NCI-H2196 (cell line): ENCODE results near the gene FAM200A.
"Not testable (repeated sequence)": the region's sequence is repeated elsewhere in the genome, so short reads cannot be mapped to it uniquely, and the experiment has no call there.

ENCODE experiments used
- DNase-seq: peaks from one replicate; lab custom pipeline; 2025; ENCODE audit not compliant: unreplicated experiment; lab: John Stamatoyannopoulos, UW

FAM200A gene

DNA sequence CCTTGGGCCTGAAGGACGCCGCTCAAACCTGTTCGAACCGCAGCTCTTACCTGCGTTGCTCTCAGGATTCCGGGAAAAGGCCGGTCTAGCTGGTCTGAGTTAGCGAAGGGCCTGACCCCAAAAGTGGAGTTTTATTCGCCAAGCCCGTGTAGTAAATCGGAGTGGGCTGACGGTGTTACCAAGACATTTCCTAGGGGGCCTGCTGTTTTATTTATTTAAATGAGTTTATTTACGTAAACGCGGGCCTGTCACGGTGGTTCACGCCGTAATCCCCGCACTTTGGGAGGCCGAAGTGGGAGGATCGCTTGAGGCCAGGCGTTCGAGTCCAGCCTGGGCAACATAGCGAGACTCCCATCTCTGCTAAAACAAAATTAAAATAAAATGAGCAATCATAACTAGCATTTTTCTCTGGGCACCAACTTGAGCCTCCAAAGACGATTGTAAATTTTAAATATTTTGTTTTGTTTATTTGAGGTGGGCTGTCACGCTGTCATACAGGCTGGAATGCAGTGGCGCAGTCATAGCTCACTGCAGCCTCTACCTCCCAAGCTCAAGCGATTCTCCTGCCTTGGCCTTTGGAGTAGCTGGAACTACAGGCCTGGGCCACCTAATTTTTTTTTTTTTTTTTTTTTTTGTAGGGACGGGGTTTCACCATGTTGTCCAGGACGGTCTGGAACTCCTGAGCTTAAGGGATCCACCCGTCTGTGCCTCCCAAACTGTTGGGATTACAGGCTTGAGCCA lies 7.4 kb upstream of the FAM200A start:
- peak; percentile 38 for DNase-seq

DNA sequence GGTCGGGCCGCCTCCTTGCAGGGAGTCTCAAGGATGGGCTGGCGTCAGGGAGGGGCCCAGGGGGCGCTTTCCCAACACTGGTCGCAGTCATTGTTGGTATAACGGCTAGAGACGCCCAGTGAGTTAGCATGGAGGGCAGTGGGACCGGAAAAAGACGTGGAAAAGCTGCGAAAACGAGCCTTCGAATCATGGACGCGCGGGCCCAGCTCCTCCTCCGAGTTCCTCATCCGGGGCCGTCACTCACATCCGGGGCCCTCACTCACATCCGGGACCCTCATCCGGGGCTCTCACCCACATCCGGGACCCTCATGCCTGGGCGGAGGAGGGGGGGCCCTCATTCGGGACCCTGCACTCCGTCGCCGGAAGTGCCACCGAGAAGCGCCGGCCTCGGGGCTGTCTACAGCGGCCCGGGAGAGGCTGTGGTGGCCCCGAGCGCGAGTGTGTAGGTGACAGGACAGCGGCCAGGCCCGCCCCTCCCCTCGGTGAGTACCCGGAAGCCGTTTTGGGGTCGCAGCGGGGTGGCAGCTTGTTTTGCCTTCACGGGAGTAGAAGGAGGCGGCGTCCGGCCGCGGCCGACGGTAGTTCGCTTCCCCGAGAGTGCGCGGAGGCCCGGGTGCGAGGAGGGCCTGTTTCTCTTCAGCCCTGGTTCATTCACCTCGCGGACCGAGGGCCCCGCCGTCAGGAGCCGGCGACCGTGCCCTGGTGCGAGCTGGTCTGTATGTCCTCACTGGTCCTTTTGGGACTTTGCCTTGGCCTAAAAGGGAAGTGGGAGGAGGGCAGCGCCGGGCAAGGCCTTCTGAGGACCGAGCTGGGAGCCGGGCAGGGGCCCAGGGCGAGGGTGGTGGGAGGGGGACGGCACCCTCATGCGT lies 6.6 kb upstream of the FAM200A start, which contains the start of gene ZNF655:
TSS of gene ZNF655 (plus strand) at position 337 of the 869 bp plus-strand sequence. CDS start 1,918 bp downstream, outside the sequence.
- DNase-seq: peak; percentile 93

DNA sequence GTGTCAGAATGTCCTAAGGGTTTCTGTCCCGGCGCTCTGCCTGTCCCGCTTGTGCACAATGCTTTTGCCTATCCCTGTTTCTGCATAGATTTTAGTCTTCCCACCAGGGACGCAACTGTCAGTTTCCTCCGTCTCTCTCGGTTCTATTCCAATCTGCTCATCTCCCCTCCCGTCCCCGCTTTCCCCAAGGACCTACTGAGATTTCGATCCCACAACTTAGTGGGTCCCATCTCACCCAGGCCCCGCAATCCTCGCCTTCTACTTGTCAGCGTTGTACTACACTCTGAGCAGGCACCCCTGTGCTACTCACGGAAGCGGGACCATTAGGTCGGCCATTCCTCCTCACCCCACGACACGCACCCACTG lies 6.0 kb upstream of the FAM200A start:
- DNase-seq: no peak

DNA sequence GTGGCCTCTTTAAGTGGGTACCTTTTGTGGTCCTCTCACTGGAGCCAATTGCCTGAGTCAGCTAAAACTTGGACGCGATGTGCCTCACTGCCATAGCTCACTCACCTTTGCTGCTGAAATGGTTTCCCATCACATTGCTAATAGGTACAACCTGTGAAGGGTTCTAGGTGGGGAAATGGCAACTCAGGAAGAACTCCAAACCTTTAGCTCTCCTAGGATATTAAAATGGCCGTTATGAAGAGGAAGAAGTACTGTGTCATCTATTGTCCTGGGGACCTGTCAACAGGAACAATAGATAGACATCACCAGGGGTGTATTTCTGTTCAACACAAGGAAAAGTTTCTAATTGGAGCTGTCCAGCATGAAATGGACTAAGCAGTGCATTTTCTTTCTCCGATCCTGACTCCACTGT lies 5.3 kb upstream of the FAM200A start:
- DNase-seq: no peak

DNA sequence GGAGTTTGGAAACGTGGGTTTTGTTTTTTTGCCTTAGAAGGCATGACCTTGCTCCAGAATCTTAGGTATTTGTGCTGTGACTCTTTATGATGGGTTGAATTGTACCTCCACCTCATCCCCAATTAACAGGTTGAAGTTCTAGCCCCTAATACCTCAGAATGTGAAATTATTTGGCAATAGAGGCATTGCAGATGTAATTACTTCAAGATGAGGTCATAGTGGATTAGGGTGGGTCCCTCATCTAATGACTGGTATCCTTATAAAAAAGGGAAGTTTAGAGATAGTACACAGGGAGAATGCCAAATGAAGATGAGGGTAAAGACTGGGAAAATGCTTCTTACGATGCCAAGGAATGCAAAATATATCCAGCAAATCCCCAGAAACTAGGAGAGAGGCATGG lies 3.0 kb upstream of the FAM200A start:
- no peak for DNase-seq

DNA sequence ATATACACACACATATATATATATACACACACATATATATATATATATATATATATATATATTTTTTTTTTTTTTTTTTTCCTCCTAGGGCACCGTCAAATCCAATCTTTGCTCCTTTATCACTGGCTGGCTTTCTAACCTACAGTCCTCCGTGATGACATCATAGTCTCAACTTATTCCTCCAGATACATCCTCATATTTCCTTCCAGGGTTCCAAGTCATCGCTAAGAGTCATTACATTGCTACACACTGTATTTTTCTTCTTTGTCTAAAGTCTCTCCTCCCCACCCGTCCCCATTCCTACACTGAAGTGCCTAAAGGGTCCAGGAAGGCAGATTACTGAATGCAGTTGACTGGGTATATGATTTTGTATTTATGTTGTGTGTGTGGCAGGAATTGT lies 1.1 kb upstream of the FAM200A start:
- DNase-seq: no peak

DNA sequence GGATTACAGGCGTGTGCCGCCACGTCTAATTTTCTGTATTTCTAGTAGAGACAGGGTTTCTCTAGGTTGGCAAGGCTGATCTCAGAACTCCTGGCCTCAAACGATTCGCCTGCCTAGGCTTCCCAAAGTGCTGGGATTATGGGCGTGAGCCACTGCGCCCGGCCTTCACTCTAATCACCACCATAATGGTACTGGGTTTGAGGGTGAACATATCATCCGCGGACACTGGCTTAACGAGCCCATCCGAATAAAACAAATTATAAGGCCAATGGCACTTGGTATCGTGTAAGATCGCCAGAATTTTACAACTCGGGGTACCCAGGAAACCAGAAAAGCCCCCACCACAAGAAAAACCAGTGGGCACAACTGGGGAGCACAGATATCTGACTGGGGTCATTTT lies 580 bp downstream of the FAM200A start:
- DNase-seq: no peak

DNA sequence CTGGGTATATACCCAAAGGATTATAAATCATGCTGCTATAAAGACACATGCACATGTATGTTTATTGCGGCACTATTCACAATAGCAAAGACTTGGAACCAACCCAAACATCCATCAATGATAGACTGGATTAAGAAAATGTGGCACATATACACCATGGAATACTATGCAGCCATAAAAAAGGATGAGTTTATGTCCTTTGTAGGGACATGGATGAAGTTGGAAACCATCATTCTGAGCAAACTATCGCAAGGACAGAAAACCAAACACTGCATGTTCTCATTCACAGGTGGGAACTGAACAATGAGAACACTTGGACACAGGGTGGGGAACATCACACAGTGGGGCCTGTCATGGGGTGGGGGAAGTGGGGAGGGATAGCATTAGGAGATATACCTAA lies 2.4 kb downstream of the FAM200A start:
- not testable (repeated sequence) for DNase-seq

DNA sequence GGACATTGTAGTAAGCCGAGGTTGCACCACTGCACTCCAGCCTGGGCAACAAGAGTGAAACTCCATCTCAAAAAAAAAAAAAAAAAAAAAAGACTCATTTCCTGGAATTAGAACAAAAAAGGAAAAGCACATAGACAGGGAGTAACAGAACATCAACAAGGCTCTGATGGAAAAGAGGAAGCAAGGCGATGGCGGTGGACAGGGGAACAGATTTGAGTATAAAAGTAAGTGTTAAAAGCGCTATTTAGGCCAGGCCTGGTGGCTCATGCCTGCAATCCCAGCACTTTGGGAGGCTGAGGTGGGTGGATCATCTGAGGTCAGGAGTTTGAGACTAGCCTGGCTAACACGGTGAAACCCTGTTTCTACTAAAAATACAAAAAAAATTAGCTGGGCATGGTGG lies 6.6 kb downstream of the FAM200A start:
- DNase-seq: not testable (repeated sequence)

DNA sequence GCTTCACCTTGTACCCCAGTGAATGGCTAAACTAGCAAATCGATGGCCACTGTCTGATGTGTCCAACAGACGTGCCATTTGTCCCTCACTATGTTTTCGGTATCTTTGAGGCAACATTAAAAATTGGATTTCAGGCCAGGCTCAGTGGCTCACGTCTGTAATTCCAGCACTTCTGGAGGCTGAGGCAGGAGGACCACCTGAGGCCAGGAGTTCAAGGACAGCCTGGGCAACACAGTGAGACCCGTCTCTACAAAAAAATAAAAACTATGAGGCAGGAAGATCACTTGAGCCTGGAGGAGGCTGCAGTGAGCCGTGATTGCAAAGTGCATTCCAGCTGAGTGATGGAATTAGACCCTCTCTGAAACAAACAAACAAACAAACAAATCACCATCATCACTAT lies 8.0 kb downstream of the FAM200A start:
- no peak for DNase-seq

DNA sequence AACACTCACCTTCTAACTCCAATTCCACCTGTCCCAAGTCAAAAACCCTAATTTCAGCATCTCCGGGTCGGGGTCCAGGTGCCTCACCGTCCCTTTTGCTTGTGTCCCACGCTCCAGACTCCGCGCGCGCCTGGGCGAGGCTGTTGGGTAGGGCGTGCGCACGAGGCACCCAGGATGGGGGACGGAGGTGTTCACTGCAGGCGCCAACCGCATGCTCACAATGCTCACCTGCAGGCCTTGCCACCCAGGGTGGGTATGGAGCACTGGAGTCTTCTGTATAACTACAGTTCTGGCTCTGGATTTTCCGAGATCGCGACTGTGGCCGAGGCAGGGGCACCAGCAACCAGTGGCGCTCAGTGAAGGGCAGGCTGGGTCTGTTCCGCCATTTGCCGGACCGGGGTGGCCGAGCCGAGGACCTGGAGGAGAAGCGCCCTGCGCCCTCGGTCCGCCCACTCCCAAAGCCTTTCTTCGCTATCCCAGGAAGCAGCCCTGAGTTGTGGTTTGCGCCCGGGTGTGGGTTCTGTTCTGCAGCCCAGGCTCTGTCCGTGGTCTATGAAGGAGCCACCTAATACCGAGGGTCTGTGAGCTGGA lies 8.7 kb downstream of the FAM200A start:
- DNase-seq: no peak

DNA sequence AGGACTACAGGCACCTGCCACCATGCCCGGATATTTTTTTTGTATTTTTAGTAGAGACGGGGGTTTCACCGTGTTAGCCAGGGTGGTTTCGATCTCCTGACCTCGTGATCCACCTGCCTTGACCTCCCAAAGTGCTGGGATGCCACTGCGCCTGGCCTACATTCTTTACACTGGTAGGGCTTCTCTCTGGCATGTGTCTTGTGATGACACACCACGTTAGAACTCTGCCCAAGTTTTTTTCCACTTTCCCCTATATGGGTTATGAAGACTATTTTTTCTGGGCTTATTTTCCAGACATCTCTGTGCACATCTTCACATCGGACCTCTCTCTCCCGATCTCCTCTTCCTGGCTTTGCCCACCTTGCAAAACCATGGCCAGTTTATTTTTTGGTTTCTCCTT lies 10.7 kb downstream of the FAM200A start:
- no peak for DNase-seq

DNA sequence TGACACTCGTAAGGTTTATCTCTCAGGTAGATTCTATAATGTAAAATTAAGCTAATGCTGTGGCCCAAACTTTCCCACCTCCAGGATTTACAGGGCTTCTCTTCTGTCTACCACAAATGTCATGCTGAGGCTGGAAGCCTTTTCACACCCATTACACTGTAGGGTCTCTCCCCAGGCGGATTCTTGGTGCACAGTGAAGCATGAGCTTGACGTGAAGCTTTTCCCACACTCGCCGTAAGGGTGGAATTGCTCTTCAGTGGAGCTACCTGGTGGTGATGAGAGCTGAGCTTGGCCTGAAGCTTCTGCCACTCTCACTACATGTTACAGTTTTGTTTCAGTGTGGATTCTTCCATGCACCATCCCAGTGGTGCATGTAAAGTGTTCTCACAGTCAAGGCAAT lies 11.4 kb downstream of the FAM200A start:
- no peak for DNase-seq

DNA sequence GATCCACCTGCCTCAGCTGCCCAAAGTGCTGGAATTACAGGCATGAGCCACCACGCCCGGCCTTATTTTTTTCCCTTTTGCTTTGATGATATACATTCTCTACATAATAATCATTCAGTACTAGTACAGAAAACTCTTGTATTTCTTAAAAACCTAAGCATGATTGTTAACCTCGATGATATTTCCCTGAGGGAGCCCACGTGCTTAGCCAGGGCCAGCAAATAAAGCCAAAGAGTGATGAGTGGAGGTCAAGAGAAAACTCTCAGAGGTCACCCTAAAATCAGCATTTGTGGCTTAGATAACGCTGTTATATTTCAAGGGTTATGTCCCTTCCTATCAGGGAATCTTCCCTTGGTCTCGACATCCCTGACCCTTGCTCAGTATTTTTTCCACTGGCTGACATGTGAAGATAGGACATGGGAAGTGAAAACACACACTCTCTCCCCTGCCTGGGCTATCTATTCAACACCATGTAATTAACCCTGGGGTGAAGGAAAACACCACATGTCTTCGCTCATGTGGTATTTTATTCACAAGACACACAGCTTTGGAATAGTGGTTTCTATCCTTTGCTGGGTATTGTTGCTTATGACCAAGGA lies 12.6 kb downstream of the FAM200A start:
- no peak for DNase-seq

DNA sequence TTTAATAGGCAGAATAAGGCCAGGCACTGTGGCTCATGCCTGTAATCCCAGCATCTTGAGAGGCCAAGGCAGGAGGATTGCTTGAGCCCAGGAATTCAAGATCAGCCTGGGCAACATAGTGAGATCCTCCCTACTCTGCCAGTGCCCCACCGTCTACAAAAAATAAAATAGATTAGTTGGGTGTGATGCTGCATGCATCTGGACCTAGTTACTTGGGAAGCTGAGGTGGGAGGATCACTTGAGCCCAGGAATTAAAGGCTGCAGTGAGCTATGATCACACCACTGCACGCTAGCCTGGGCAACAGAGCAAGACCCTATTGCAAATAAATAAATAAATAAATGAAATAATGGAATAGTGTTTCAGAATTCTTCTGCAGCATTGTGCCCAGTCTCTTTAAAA lies 16.2 kb downstream of the FAM200A start:
- no peak for DNase-seq

DNA sequence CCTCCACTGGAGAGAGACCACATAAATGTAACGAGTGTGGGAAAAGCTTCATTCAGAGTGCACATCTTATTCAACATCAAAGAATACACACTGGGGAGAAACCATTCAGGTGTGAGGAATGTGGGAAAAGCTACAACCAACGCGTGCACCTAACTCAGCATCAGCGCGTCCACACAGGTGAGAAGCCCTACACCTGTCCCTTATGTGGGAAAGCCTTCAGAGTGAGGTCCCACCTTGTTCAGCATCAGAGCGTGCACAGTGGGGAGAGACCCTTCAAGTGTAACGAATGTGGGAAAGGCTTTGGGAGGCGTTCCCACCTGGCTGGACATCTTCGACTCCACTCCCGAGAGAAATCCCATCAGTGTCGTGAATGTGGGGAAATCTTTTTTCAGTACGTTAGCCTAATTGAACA lies 20.6 kb downstream of the FAM200A start:
- no peak for DNase-seq

DNA sequence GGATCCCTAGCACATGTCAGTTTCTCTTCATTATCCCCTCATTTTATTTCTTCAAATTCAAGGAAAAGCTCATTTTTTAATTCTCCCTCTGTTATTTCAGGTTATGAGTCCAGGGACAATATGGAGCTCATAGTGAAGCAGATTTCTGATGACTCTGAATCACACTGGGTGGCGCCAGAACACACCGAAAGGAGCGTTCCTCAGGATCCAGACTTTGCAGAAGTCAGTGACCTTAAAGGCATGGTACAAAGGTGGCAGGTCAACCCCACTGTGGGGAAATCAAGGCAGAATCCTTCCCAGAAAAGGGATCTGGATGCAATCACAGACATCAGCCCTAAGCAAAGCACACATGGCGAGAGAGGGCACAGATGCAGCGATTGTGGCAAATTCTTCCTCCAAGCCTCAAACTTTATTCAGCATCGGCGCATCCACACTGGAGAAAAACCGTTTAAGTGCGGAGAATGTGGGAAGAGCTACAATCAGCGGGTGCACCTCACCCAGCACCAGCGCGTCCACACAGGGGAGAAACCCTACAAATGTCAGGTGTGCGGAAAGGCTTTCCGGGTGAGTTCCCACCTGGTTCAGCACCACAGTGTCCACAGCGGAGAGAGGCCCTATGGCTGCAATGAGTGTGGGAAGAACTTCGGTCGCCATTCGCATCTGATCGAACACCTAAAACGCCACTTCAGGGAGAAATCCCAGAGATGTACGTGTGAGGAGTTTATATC lies 26.0 kb downstream of the FAM200A start:
- DNase-seq: peak; percentile 24

DNA sequence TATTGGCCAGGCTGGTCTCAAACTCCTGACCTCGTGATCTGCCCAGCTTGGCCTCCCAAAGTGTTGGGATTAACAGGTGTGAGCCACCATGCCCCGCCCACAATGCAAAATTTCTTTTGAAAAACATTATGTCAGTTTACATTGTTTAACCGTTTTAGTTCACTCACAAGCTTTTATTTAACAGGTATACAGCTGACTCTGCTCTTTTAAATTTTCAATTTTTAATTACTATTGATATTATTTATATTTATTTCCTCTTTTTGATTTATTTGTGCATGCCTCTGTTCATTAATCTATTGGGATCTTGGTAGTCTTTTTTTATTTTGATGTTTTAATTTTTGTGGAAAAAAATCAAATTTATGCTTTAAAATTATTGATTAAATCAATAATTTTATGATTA lies 30.5 kb downstream of the FAM200A start:
- DNase-seq: no peak

DNA sequence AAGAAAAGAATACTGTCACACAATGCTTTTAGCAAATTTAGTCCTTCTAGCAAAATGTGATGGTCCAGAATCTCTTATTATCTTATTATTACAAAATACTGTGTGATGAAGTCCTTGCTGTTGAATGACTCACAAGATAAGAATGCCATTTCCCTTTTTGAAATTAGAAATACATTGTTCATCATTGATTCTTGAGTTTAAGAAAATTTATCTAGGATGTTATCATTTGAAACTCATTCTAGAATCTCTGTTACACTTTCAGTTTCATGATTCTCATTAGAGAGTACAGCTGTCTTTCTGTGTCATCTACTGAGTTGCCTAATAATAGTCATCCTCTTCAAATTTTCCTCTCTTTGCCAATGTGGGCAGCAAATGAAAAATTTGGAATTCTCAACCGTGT lies 37.9 kb downstream of the FAM200A start:
- DNase-seq: no peak

DNA sequence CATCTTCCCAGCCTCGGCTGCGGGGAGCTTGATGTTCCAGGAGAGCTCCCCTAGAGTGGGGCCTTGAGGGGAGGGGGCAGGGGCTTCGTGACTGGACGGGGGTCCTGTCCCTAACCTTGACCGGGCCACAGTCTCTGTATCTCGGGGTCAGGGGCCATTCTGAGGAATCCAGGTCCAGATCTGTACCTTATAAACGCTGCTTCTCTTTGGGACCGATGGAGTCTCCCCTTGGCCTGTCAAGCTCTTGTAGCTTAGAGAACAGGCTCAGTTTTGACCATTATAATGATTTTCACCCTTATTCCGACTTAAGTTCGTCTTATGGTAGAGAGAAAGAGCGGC lies 46.6 kb downstream of the FAM200A start:
- DNase-seq: no peak
